Caco-2 (cell line): ENCODE data around the gene MYH13. TPM values are rescaled to one million over a fixed set of nuclear protein-coding genes. Genes with fewer than 3 reads are reported as not detected.

Source experiments
- BruUV-seq: library from RNA; stranded (reverse); fragments of 400-500 nt; replicated peaks from 2 replicates; lab custom pipeline; 2021; lab: Mats Ljungman, UMichigan
- CTCF ChIA-PET: fragments of 300-600 bp; sonication (Branson Sonifier 250); formaldehyde crosslinking; loops from one replicate; lab custom pipeline; 2022; ENCODE audit warnings: antibody characterized with exemption; lab: Charles Lee
- POLR2A ChIA-PET: fragments of 300-600 bp; sonication (Branson Sonifier 250); formaldehyde crosslinking; loops from one replicate; lab custom pipeline; 2022; ENCODE audit warnings: antibody characterized with exemption; lab: Charles Lee
- DNase-seq, 2 experiments: peaks; one replicate each; pipeline versions ENCODE4 v3.0.0 to v3.0.0-alpha.2; 2020 to 2022
- H3K27me3 ChIP-seq: replicated peaks from 2 replicates; pipeline ENCODE4 v1.6.0; 2011; ENCODE audit warnings: low read length; ENCODE audit not compliant: control insufficient read depth, insufficient read depth
- H3K36me3 ChIP-seq: 2 replicates; pipeline ENCODE4 v1.5.1; 2011; ENCODE audit warnings: low read length; ENCODE audit not compliant: control insufficient read depth, insufficient read depth
- H3K4me1 ChIP-seq: fragments of 250-450 bp; sonication (Bioruptor Pico); 2 replicates; pipeline ENCODE4 v1.5.1; 2020; ENCODE audit warnings: mild to moderate bottlenecking
- H3K4me3 ChIP-seq: 2 replicates; pipeline ENCODE4 v1.5.1; 2011; ENCODE audit warnings: low read depth, mild to moderate bottlenecking, control low read depth, low read length
- H3K9me3 ChIP-seq: fragments of 250-450 bp; sonication (Bioruptor Pico); 2 replicates; pipeline ENCODE4 v1.5.1; 2020; ENCODE audit warnings: mild to moderate bottlenecking, moderate library complexity
- H3K27ac Mint-ChIP-seq: one replicate; pipeline ENCODE4 v1.8.0; 2022; ENCODE audit warnings: mixed read lengths; ENCODE audit not compliant: unreplicated experiment
- H3K27me3 Mint-ChIP-seq: one replicate; pipeline ENCODE4 v1.8.0; 2022; ENCODE audit warnings: mixed read lengths; ENCODE audit not compliant: insufficient read depth, unreplicated experiment
- H3K36me3 Mint-ChIP-seq: one replicate; pipeline ENCODE4 v1.8.0; 2022; ENCODE audit warnings: mild to moderate bottlenecking, mixed read lengths; ENCODE audit not compliant: insufficient read depth, unreplicated experiment
- H3K4me1 Mint-ChIP-seq: one replicate; pipeline ENCODE4 v1.8.0; 2022; ENCODE audit warnings: low read depth, mixed read lengths; ENCODE audit not compliant: unreplicated experiment
- H3K4me3 Mint-ChIP-seq: one replicate; pipeline ENCODE4 v1.8.0; 2022; ENCODE audit warnings: mild to moderate bottlenecking, moderate library complexity, mixed read lengths; ENCODE audit not compliant: unreplicated experiment
- H3K9me3 Mint-ChIP-seq: one replicate; pipeline ENCODE4 v1.8.0; 2022; ENCODE audit warnings: mixed read lengths; ENCODE audit not compliant: unreplicated experiment
- CTCF ChIP-seq, 2 experiments: fragments of 200-600 bp in 1 of 2; IDR thresholded peaks; 1 replicate in 1 of 2; 2 replicates in 1 of 2; pipeline versions ENCODE4 v1.5.1 to v1.8.0; 2011 to 2022; ENCODE audit warnings: antibody characterized with exemption in 1 of 2, control low read depth in 1 of 2, inconsistent platforms in 1 of 2, low read depth in 1 of 2, low read length in 1 of 2, mild to moderate bottlenecking in 1 of 2, moderate library complexity in 1 of 2; ENCODE audit not compliant: insufficient read depth in 1 of 2, severe bottlenecking in 1 of 2, unreplicated experiment in 1 of 2
- intact Hi-C: fragments of 100-400 bp; cut with micrococcal nuclease; formaldehyde crosslinking; loops from one replicate; pipeline ENCODE4 v1.10.0; 2022; ENCODE audit not compliant: unreplicated experiment
- total RNA-seq: library from RNA; stranded (reverse); gene quantifications from 2 replicates; pipeline ENCODE4 v1.2.3, GENCODE V29; 2022

The MYH13 gene
- total RNA-seq, 1 experiment from 2014 or later = not detected

- no TSS peak for BruUV-seq
- Histone ChIP-seq H3K27me3 (no peaks in the 10 kb centered on the region), H3K9me3 (no peaks in the 10 kb centered on the region), H3K4me1 (no peaks in the 10 kb centered on the region), H3K4me3 (no peak overlapping the region), H3K36me3 (no peaks in the 10 kb centered on the region)
- intact Hi-C loops = no loop called here
- CTCF ChIA-PET = no interaction called here
- no peak overlapping the region for H3K4me3 Mint-ChIP-seq
- H3K27ac Mint-ChIP-seq = no peak overlapping the region
- H3K27me3 Mint-ChIP-seq = no peaks in the 10 kb centered on the region
- POLR2A ChIA-PET = no interaction called here
- no peak for DNase-seq
- H3K36me3 Mint-ChIP-seq = peaks cover 5% of the 10 kb centered on the region
- no peaks in the 10 kb centered on the region for H3K9me3 Mint-ChIP-seq
- H3K4me1 Mint-ChIP-seq = no peaks in the 10 kb centered on the region
- TF ChIP-seq CTCF (IDR thresholded peaks at IDR 0.05; ENCODE audit: insufficient read depth in 1 of 2, low read depth in 1 of 2, low read length in 1 of 2, severe bottlenecking in 1 of 2, unreplicated experiment in 1 of 2) = no peak
These were observed 58.5 kb downstream of the MYH13 start for GRCh38 chr17:10314329-10314728.

- CTCF ChIA-PET = interaction anchor here (0.6 kb wide), 1 partner anchor 390 kb away, joined by 4 read pairs; no protein-coding TSS in a partner anchor
- no peaks in the 10 kb centered on the region for H3K4me1 ChIP-seq
These were observed 59.7 kb downstream of the MYH13 start for GRCh38 chr17:10313037-10313672.

DNA sequence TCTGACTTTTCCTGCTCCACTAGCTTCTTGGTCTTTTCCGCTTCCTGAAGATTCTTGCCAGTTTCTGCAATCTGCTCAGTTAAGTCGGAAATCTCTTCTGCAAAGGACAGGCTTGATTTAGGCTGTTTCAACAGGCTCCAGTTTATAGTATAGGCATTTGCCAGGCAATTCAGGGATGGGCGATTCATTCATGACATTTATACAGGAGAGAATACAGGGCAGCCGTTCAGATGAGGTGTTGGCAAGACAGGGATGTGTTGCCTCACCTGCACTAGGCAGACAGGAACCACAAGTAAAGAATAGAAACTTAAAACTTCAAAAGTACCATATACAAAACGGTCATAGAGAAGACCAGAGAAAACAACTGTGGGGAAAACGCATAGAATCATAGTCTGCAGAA is 61.7 kb downstream of the MYH13 start:
- H3K9me3 ChIP-seq = no peaks in the 10 kb centered on the region
- intact Hi-C loops = no loop called here
- CTCF ChIA-PET = no interaction called here
- no peaks in the 10 kb centered on the region for H3K36me3 ChIP-seq
- no peaks in the 10 kb centered on the region for H3K27me3 Mint-ChIP-seq
- H3K27ac Mint-ChIP-seq = no peak overlapping the region
- no peak for DNase-seq
- H3K4me1 Mint-ChIP-seq = no peaks in the 10 kb centered on the region
- BruUV-seq = no TSS peak
- no peaks in the 10 kb centered on the region for H3K4me1 ChIP-seq
- H3K4me3 ChIP-seq = no peak overlapping the region
- H3K27me3 ChIP-seq = no peaks in the 10 kb centered on the region
- no peaks in the 10 kb centered on the region for H3K9me3 Mint-ChIP-seq
- TF ChIP-seq CTCF (IDR thresholded peaks at IDR 0.05; ENCODE audit: insufficient read depth in 1 of 2, low read depth in 1 of 2, low read length in 1 of 2, severe bottlenecking in 1 of 2, unreplicated experiment in 1 of 2) = no peak
- no peaks in the 10 kb centered on the region for H3K36me3 Mint-ChIP-seq
- POLR2A ChIA-PET = no interaction called here
- H3K4me3 Mint-ChIP-seq = no peak overlapping the region

More at GRCh38 chr17:10313037-10313672, 59.7 kb downstream of the MYH13 start:
- H3K27me3 Mint-ChIP-seq = no peaks in the 10 kb centered on the region
- no peaks in the 10 kb centered on the region for H3K36me3 Mint-ChIP-seq
- no peaks in the 10 kb centered on the region for H3K9me3 ChIP-seq
- BruUV-seq = no TSS peak
- no peaks in the 10 kb centered on the region for H3K9me3 Mint-ChIP-seq
- H3K27ac Mint-ChIP-seq = no peak overlapping the region
- DNase-seq = no peak
- POLR2A ChIA-PET = no interaction called here
- no peak overlapping the region for H3K4me3 Mint-ChIP-seq
- H3K4me3 ChIP-seq = no peak overlapping the region
- no peaks in the 10 kb centered on the region for H3K4me1 Mint-ChIP-seq
- no peaks in the 10 kb centered on the region for H3K27me3 ChIP-seq
- no peak for TF ChIP-seq CTCF (IDR thresholded peaks at IDR 0.05; ENCODE audit: insufficient read depth in 1 of 2, low read depth in 1 of 2, low read length in 1 of 2, severe bottlenecking in 1 of 2, unreplicated experiment in 1 of 2)
- intact Hi-C loops = no loop called here
- H3K36me3 ChIP-seq = no peaks in the 10 kb centered on the region
